ENCODE measurements around the gene LGMN.

The LGMN gene

GRCh38 chr14:92724516-92725340 lies 23.7 kb downstream of the LGMN start:
- peak in 1 of 2 donors; percentile 54 for DNase-seq

GRCh38 chr14:92719890-92720323 lies 28.5 kb downstream of the LGMN start:
- DNase-seq, result no peak

- no peak for DNase-seq
These were observed 29.0 kb downstream of the LGMN start for GRCh38 chr14:92719421-92719820.

DNA sequence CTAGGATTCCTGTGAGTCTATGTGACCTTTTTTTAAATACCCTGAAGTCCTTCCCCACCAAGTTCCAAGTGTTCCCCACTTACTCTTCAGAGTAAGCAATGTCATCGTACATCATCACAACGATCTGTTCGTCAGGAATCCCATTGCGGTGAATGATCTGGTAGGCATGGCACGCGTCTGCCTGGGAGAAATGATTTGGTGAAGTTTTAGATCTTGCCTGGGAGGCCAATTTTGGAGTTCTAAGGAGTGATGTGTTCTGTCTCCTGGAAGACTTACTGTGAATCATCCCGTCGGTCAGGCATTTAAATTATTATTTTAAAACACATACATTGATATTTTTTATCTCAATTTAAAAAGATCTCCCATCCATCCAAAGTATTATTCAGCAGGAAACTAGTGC lies 29.8 kb downstream of the LGMN start:
- DNase-seq, result no peak

GRCh38 chr14:92717571-92718042 lies 30.8 kb downstream of the LGMN start:
- DNase-seq, result no peak

DNA sequence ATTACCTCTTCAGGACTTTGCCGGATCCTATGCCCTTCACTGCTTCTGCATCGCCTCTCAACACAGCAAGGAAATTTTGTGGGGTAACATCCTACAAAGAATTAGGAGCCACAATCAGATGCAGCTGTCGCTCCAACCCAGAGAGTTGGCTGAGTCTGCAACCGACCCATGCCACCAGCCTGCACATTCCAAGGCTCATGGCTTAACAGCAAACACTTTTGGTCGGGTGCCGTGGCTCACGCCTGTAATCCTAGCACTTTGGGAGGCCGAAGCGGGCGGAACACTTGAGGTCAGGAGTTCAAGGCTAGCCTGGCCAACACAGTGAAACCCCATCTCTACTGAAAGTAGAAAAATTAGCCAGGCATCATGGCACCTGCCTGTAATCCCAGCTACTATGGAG lies 32.3 kb downstream of the LGMN start:
- DNase-seq, result no peak

DNA sequence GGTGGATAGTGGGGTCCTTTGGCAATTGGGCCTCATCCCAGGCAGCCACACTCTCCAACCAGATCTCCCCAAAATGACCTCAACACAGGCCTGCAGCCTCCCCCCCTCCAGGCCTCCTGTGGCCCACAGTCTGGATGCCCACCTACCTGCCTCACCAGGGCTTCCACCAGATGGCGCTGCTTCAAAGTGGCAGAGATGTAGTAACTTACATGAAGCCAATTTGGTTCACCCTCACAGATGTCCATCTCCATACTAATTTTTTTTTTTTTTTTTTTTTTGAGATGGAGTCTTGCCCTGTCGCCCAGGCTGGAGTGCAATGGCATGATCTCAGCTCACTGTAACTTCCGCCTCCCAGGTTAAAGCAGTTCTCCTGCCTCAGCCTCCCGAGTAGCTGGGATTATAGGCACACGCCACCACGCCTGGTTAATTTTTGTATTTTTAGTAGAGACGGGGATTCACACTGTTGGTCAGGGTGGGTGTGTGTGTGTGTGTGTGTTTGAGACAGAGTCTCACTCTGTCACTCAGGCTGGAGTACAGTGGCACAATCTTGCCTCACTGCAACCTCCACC lies 33.6 kb downstream of the LGMN start:
- peak; percentile 74 to 78 for DNase-seq

- DNase-seq, result no peak
These were observed 35.8 kb downstream of the LGMN start for GRCh38 chr14:92712654-92713051.

GRCh38 chr14:92711976-92712653 lies 36.3 kb downstream of the LGMN start:
- DNase-seq, result no peak

DNA sequence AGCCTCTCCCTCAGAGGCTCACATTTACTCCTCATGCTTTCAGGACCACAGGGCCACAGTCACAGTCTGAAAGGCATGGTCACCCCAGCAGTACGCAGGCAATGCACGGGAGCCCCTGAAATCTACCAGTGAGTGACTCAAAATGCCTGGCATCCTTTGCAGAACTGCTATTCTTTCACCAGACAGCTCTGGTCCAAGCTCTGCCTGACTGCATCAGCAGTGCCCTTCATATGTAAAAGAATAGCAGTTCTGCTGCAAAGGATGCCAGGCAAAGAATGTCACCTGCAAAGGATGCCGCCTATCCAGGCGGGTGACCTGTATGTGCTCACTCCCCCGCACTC lies 38.5 kb downstream of the LGMN start:
- DNase-seq, result no peak

DNA sequence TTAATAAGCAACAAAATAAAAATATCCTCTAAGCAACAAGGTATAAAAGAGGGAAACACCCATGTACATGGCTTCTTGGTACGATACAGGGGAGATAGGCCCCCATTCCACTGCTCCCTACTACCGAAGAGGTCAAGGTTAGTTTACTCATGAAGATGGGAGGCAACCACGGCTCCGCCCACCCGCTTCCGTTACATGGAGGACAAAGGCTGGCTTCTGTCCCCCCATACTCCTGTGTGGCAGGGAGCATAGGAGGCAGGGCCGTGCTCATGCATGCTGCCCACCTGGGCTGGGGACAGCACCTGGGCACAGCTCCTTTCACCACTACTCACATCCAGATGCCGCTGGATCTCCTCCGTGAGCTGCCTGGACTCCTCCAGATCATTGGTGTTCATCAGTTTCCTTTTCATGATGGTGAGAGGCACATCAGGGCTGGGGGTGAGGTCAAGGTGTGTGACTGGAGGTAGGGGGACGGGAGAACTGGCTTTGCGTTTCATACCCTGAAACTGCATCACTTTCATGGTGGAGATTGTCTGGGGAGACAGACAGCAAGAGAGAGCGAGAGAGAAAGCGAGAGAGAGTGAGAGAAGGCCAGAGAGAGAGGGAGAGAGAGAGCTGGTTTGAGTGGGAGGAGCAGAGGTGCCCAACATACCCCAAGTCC lies 39.0 kb downstream of the LGMN start:
- DNase-seq, result no peak

GRCh38 chr14:92706386-92706785 lies 42.0 kb downstream of the LGMN start:
- DNase-seq, result no peak

DNA sequence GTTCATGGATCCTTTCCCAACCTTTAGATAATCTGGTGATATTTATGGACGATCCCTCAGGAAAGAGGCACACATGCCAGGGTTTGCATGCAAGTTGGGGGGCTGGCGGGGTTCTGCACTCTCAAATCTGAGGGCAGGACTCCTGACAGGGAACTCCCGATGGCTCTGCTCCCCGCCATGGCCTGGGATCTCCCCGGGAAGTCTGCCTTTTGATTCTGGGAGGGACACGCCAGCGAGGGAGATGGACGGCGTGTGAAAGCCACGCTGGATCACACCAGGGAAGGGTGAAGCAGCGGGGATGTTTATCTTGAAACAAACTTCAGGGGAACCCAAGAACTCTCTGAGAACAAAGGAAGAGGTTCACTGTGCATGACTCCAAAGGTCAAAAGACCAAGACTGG lies 43.6 kb downstream of the LGMN start:
- no peak for DNase-seq

GRCh38 chr14:92704036-92704804 lies 44.2 kb downstream of the LGMN start:
- DNase-seq, result peak in 1 of 2 donors; percentile 79

DNA sequence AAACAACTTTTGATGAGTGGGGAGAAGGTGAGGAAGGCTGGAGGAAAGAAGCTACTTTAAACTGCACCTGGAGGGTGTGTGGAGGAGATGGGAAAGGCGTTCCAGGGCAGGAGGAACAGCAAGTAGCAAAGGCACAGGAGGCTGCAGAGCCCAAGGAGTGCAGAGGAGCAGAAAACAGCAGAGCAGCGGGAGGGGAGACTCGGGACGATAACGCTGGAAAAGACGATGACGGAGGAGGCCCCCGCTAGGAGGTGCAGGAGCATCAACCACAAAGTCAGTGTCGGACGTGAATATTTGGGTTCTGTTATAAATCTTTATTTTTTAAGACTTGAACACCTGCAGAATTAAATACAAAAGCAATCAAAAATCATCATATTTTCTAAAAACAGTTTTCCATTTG lies 44.9 kb downstream of the LGMN start:
- DNase-seq, result no peak

- no peak for DNase-seq
These were observed 45.9 kb downstream of the LGMN start for GRCh38 chr14:92702441-92702918.

DNA sequence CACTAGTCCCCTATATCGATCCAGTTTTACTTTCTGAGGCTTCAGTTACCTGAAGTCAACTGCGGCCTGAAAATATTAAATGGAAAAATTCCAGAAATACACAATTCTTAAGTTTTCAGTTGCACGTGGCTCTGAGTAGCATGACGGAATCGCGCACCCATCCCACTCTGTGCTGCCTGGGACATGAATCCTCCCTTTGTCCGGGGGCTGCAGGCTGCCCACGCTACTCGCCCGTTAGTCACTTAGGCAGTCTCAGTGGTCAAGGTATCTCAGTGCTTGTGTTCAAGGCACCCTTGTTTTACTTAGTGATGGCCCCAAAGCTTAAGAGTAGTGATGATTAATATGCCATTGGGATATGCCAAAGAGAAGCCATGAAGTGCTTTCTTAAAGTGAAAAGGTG lies 46.6 kb downstream of the LGMN start:
- DNase-seq, result no peak

DNA sequence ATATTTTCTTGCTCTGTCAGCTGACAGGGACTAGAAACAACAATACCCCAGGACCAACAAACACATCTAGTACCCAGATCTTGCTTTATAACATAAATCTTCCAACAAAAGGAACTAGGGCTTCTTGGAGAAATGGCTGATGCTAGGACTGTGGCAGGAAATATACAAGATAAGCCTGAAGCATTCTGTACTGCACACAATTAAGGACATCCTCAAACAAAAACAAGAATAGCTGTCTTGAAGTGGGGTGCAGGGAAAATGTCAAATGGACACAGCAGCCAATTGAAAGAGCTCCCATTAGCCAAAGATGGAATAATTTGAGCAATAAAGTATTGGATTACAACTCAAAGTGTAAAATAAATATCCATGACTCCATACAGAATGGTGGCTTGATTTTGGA lies 50.0 kb downstream of the LGMN start:
- DNase-seq, result no peak

DNA sequence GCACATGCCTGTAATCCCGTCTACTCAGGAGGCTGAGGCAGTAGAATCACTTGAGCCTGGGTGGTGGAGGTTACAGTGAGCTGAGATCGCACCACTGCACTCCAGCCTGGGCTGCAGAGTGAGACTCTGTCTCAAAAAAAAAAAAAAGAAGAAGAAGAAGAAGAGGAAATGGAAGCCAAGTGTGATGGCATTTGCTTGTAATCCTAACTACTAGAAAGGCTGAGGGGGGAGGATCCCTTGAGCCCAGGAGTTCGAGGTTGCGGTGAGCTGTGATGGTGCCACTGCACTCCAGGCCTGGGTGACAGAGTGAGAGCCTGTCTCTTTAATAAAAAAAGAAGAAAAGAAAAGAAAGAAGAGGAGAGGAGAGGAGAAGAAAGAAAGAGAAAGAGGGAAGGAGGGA lies 52.1 kb downstream of the LGMN start:
- no peak for DNase-seq

GRCh38 chr14:92695562-92695961 lies 52.9 kb downstream of the LGMN start:
- no peak for DNase-seq

DNA sequence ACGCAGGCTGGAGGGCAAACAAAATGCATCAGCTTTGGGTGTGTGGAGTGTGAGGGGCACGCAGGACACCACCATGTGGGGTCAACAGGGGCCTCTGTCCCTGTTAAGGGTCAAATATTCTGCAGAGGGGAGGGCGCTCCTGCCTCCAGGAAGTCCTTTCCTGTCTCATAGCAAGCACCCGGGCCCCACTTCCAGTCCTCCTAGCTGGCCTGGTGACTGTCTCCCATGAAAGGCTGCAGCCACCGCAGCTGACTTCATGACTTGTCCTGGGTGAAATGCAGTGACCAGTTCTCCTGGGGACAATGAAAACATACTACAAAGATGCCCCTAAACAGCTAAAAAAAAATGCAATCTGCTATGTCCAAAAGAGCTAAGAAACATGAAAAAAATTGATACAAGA lies 53.6 kb downstream of the LGMN start:
- no peak for DNase-seq

DNA sequence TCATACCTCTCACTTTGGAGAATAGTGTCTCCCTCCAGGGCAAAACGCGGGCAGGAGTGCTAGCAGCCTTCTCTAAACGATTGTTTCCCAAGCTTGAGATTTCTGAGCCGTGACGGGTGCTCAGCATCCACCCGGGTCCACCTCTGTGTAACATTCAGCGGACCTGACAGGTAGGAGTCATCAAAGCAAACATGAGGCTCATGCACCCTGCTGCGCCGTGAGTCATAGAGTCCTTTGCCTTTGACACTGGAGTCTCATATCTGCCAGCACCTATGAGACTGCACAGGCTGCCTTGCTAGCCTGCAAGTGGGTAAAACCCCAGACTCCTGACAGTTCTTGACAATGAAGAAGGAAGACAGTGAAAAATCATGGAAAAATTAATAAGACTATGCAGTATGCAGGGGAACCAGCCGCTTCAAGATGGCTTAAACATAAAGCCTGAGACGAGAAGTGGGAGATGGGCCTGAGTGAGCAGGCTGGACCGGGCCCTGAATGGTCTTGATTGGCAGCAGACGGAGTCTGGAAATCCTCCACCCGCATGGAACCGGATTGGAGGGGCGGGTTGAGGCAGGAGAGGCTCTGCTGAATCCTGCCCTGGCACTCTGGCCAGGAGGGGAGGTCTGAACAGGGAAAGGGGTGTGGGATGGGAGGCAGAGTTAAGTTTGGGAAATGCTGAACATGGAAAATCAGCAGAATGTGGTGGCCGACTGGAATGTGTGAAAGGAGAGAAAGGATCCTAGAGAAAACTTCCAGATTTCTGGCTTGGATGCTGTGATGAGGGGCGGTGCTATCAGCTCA lies 54.2 kb downstream of the LGMN start:
- no peak for DNase-seq
